ENCODE measurements around the gene ERGIC1. TPM values are rescaled to one million over a fixed set of nuclear protein-coding genes. Genes with fewer than 3 reads are reported as not detected.

The ERGIC1 gene
- total and polyA plus RNA-seq, 2 of the 13 experiments (the other 11 are each of a cell fraction or from before 2014, with no cell fraction given) = 78.5 to 184 TPM

DNA sequence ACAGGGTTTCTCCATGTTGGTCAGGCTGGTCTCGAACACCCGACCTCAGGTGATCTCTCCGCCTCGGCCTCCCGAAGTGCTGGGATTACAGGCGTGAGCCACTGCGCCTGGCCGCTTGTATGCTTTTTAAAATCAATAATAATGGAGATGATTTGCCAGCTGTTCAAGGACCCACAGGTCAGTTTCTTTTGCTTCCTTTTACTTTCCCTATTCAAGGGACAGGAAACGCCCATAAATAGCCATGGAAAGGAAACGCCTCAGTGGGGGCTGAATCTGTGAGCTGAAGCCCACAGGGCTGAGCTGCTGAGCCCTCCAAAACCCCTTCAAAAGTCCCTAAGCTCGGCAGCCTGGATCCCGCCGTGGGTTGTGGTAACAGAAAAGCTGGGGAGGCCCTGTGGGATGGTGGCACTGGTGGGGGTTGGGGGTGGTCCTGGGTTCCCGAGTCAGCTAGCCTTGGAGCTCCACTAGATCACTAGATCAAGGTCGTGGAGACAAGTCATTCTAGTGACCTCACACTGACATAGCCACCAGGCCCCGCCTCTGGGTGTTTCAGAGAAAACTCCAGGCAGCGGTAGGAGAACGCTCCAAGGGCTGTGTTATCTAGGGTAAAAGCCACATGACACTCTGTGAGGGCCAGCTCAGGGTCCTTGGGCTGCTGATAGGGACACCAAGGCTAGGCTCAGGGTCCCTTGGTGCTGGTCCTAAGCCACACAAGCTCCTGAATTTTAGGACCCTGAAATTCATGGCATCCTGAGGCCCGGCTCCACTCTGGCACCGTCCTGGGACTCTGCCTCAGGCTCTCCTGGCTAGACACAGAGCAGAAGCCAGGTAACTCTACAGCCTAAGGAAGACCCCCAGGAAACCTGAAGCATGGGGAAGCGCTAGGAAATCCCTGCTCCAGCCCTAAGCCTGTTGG, 45.0 kb upstream of the ERGIC1 start (continued):
- TF ChIP-seq CEBPB (IDR thresholded peaks at IDR 0.05; ENCODE audit: borderline replicate concordance, low read depth, low read length) = no peak
- TF ChIP-seq, protein P1, sequence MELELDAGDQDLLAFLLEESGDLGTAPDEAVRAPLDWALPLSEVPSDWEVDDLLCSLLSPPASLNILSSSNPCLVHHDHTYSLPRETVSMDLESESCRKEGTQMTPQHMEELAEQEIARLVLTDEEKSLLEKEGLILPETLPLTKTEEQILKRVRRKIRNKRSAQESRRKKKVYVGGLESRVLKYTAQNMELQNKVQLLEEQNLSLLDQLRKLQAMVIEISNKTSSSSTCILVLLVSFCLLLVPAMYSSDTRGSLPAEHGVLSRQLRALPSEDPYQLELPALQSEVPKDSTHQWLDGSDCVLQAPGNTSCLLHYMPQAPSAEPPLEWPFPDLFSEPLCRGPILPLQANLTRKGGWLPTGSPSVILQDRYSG (CRISPR knock-in tag; IDR thresholded peaks at IDR 0.05) = no peak
- TF ChIP-seq HNRNPK (IDR thresholded peaks at IDR 0.05; ENCODE audit: low read depth, low read length, poor library complexity, severe bottlenecking) = no peak
- 0 out of 2 replicates have a peak, but pooled peaks have one; percentile 13 for TF ChIP-seq ZNF558 (CRISPR knock-in tag; IDR thresholded peaks at IDR 0.05; ENCODE audit: borderline replicate concordance)
- no peak for TF ChIP-seq ZNF577 (CRISPR knock-in tag; IDR thresholded peaks at IDR 0.05; ENCODE audit: borderline replicate concordance, low read depth)
- no peak; the same call in 1 of the 2 replicates for TF ChIP-seq ZNF788 (CRISPR knock-in tag; IDR thresholded peaks at IDR 0.05; ENCODE audit: borderline replicate concordance)
- TF ChIP-seq IRX3 (CRISPR knock-in tag; IDR thresholded peaks at IDR 0.05; ENCODE audit: borderline replicate concordance, low read depth) = no peak
- no peak; the same call in 1 of the 2 replicates for TF ChIP-seq TRAFD1 (CRISPR knock-in tag; IDR thresholded peaks at IDR 0.05; ENCODE audit: borderline replicate concordance)
- TF ChIP-seq ZNF83 (CRISPR knock-in tag; IDR thresholded peaks at IDR 0.05; ENCODE audit: borderline replicate concordance) = no peak
- no peak; the same call in 1 of the 2 replicates for TF ChIP-seq NRL (CRISPR knock-in tag; IDR thresholded peaks at IDR 0.05; ENCODE audit: borderline replicate concordance)
- no peak for TF ChIP-seq CENPT (CRISPR knock-in tag; IDR thresholded peaks at IDR 0.05; ENCODE audit: low read depth)
- TF ChIP-seq THYN1 (CRISPR knock-in tag; IDR thresholded peaks at IDR 0.05; ENCODE audit: borderline replicate concordance, low read depth) = no peak
- TF ChIP-seq EED (CRISPR knock-in tag; IDR thresholded peaks at IDR 0.05) = no peak
- no peak for TF ChIP-seq EZH2 (conservative IDR thresholded peaks at IDR 0.05; ENCODE audit: low read depth, low read length)
- TF ChIP-seq MED8 (CRISPR knock-in tag; IDR thresholded peaks at IDR 0.05; ENCODE audit: insufficient replicate concordance) = no peak
- TF ChIP-seq JUNB (CRISPR knock-in tag; IDR thresholded peaks at IDR 0.05; ENCODE audit: borderline replicate concordance) = no peak
- TF ChIP-seq SRSF4 (IDR thresholded peaks at IDR 0.05; ENCODE audit: low read depth, low read length, poor library complexity, severe bottlenecking) = no peak
- TF ChIP-seq IKZF4 (CRISPR knock-in tag; IDR thresholded peaks at IDR 0.05; ENCODE audit: borderline replicate concordance, low read depth, not compliant biosample characterization) = no peak
- peak; percentile 53 for TF ChIP-seq FOSL2 (CRISPR knock-in tag; IDR thresholded peaks at IDR 0.05)
- no peak for TF ChIP-seq ZNF710 (CRISPR knock-in tag; IDR thresholded peaks at IDR 0.05; ENCODE audit: borderline replicate concordance)
- no peak for TF ChIP-seq ZSCAN12 (CRISPR knock-in tag; IDR thresholded peaks at IDR 0.05)
- no peak for TF ChIP-seq ERF (CRISPR knock-in tag; IDR thresholded peaks at IDR 0.05)
- TF ChIP-seq ZNF136 (CRISPR knock-in tag; IDR thresholded peaks at IDR 0.05; ENCODE audit: low read depth) = no peak
- TF ChIP-seq KDM4B (CRISPR knock-in tag; IDR thresholded peaks at IDR 0.05) = no peak
